ENCODE data around the gene CTTN. TPM values are rescaled to one million over a fixed set of nuclear protein-coding genes. Genes with fewer than 3 reads are reported as not detected.

The CTTN gene
- total and polyA plus RNA-seq, 10 of the 15 experiments (the other 5 are each of a cell fraction or from before 2014, with no cell fraction given): 1.1 to 37.8 (median 11.8) TPM

DNA sequence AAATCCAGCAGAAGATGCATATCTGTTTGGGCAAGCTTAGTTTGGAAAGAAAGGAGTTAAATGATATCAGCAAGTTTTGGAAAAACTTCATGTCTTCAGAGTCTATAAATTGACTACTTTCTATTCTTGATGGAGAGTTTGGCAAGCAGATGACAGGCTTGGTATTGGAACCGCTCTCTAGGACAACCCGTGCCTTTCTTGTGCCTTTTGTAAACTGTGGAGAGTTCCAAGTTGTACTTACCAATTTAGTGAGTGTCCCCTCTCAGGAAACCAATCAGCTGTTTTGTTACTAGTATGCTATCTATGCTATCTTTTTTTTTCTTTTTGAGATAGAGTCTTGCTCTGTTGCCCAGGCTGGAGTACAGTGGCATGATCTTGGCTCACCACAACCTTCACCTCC is 43.7 kb upstream of the CTTN start:
- Histone ChIP-seq H3K4me1 (ENCODE audit: control insufficient read depth, insufficient read depth, low read length) (no peaks in the 10 kb centered on the region), H3K79me2 (ENCODE audit: control insufficient read depth, insufficient read depth, low read length) (no peaks in the 10 kb centered on the region), H3K4me3 (no peak overlapping the region), H3K27ac (ENCODE audit: control insufficient read depth, insufficient read depth) (no peak overlapping the region), H3K4me2 (ENCODE audit: control insufficient read depth, insufficient read depth) (no peak overlapping the region), H3K9me3 (replicated peaks; ENCODE audit: control insufficient read depth, insufficient read depth, low read length) (no peaks in the 10 kb centered on the region), H3K36me3 (ENCODE audit: control insufficient read depth in 2 of 2, insufficient read depth in 2 of 2, low read length in 1 of 2) (peaks cover 8 to 26% of the 10 kb centered on the region in 2 experiments), H3K27me3 (replicated peaks in 1 of 2; ENCODE audit: control insufficient read depth in 2 of 2, insufficient read depth in 2 of 2, low read length in 1 of 2) (no peaks in the 10 kb centered on the region), H2AFZ (ENCODE audit: control insufficient read depth, low read depth, low read length) (no peak overlapping the region), H3K9ac (ENCODE audit: control insufficient read depth, insufficient read depth, low read length) (no peak overlapping the region), H4K20me1 (ENCODE audit: control insufficient read depth, insufficient read depth) (no peaks in the 10 kb centered on the region)
- RAD21 ChIA-PET (ENCODE audit: unreplicated experiment): no interaction called here
- FAIRE-seq (no peak), ATAC-seq (no peak), DNase-seq (ENCODE audit: low read depth, low spot score) (no peak)
- TF ChIP-seq EZH2 (IDR thresholded peaks at IDR 0.05; ENCODE audit: borderline replicate concordance, control insufficient read depth, low read depth, low read length) (no peak), MYB (IDR thresholded peaks at IDR 0.05; ENCODE audit: borderline replicate concordance, low read depth, low read length) (no peak), TCF12 (IDR thresholded peaks at IDR 0.05; ENCODE audit: low read depth, low read length) (no peak), HDGF (IDR thresholded peaks at IDR 0.05) (no peak), MEF2B (IDR thresholded peaks at IDR 0.05; ENCODE audit: partially characterized antibody, poor library complexity, severe bottlenecking) (no peak), STAT3 (IDR thresholded peaks at IDR 0.05; ENCODE audit: low read depth, low read length) (no peak), CREM (IDR thresholded peaks at IDR 0.05; ENCODE audit: low read depth) (no peak), TCF3 (IDR thresholded peaks at IDR 0.05; ENCODE audit: borderline replicate concordance, insufficient read depth, low read depth, low read length) (no peak)
- TF ChIP-seq, protein P1, sequence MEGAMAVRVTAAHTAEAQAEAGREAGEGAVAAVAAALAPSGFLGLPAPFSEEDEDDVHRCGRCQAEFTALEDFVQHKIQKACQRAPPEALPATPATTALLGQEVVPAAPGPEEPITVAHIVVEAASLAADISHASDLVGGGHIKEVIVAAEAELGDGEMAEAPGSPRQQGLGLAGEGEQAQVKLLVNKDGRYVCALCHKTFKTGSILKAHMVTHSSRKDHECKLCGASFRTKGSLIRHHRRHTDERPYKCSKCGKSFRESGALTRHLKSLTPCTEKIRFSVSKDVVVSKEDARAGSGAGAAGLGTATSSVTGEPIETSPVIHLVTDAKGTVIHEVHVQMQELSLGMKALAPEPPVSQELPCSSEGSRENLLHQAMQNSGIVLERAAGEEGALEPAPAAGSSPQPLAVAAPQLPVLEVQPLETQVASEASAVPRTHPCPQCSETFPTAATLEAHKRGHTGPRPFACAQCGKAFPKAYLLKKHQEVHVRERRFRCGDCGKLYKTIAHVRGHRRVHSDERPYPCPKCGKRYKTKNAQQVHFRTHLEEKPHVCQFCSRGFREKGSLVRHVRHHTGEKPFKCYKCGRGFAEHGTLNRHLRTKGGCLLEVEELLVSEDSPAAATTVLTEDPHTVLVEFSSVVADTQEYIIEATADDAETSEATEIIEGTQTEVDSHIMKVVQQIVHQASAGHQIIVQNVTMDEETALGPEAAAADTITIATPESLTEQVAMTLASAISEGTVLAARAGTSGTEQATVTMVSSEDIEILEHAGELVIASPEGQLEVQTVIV (IDR thresholded peaks at IDR 0.05; ENCODE audit: borderline replicate concordance, partially characterized antibody): no peak
- POLR2A ChIA-PET: no interaction called here
- in situ Hi-C loops (cut with MboI) (no loop called here), intact Hi-C loops (cut with micrococcal nuclease; ENCODE audit: unreplicated experiment) (no loop called here)
- BruUV-seq (replicated peaks): no TSS peak
- CTCF ChIA-PET: no interaction called here
- SMC1A ChIA-PET (ENCODE audit: uncharacterized antibody, unreplicated experiment): no interaction called here
- WGBS (ENCODE audit: insufficient coverage, insufficient replicate concordance, low lambda C conversion rate, missing lambda C conversion rate): 89% methylated on average over 2 of the region's 2 CpGs
